ENCODE measurements around the gene LGR5. TPM values are rescaled to one million over a fixed set of nuclear protein-coding genes. Genes with fewer than 3 reads are reported as not detected.

LGR5 gene
- total and polyA plus RNA-seq, 9 of the 15 experiments (the other 6 are each of a cell fraction or from before 2014, with no cell fraction given) = not detected

DNA sequence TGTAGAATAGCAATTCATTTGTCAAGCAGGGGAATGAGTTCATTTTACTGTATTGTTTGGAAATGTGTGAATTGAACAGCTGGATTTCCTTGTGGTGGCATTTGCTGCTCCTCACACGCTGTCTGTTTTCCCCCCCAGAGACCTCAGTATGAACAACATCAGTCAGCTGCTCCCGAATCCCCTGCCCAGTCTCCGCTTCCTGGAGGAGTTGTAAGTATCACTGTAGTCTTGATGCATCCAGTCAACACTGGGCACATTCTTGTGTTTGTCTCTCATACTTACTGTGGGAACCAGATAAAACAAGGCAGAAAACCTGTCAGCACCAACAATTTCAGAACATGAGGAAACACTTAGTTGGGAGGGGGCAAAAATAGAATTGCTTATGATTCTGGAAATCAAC is 64.9 kb downstream of the LGR5 start:
- DNase-seq (ENCODE audit: extremely low read depth in 1 of 4, low spot score in 3 of 4) = no peak
- Histone ChIP-seq H3K9me3 (replicated peaks; ENCODE audit: control insufficient read depth, insufficient read depth, low read depth, low read length) (no peaks in the 10 kb centered on the region), H3K27ac (ENCODE audit: extremely low read depth, low read depth, low read length) (no peak overlapping the region), H3K9me1 (ENCODE audit: control insufficient read depth, insufficient read depth, low read length) (no peaks in the 10 kb centered on the region), H3K79me2 (ENCODE audit: control insufficient read depth, insufficient read depth, low read length) (no peaks in the 10 kb centered on the region), H2AFZ (ENCODE audit: low read depth, low read length) (no peak overlapping the region), H4K20me1 (replicated peaks; ENCODE audit: control insufficient read depth, insufficient read depth, low read length) (no peaks in the 10 kb centered on the region), H3K9ac (ENCODE audit: insufficient read depth in 1 of 2, low read depth in 2 of 2, low read length in 2 of 2) (no peak overlapping the region), H3K36me3 (ENCODE audit: control insufficient read depth, insufficient read depth, low read length) (no peaks in the 10 kb centered on the region), H3K27me3 (ENCODE audit: control insufficient read depth in 2 of 2, insufficient read depth in 2 of 2, low read length in 2 of 2) (0 out of 5 replicates have a peak, but pooled peaks cover 0 to 2% of the 10 kb centered on the region in 2 experiments), H3K4me3 (no peak overlapping the region), H3K4me2 (ENCODE audit: insufficient read depth, low read length) (no peak overlapping the region), H3K4me1 (replicated peaks in 1 of 2; ENCODE audit: control insufficient read depth in 2 of 2, insufficient read depth in 2 of 2, low read length in 2 of 2) (no peaks in the 10 kb centered on the region)
- no peak for FAIRE-seq
- no TSS peak for BruUV-seq (replicated peaks)
- ATAC-seq = no peak
- WGBS (ENCODE audit: insufficient coverage, low coverage, missing lambda C conversion rate) = 4% methylated on average over 3 of the region's 3 CpGs
- ChIA-PET POLR2A (no interaction called here), CTCF (ENCODE audit: low intra/inter-chr PET ratio) (no interaction called here)
- no peak for TF ChIP-seq HNRNPH1 (optimal IDR thresholded peaks at IDR 0.05; ENCODE audit: low read depth, low read length)
- no peak for TF ChIP-seq ZFP1 (CRISPR knock-in tag; IDR thresholded peaks at IDR 0.05)
- TF ChIP-seq NCOR1 (IDR thresholded peaks at IDR 0.05) = no peak
- TF ChIP-seq PPARD (CRISPR knock-in tag; IDR thresholded peaks at IDR 0.05) = no peak
- TF ChIP-seq, protein P1, sequence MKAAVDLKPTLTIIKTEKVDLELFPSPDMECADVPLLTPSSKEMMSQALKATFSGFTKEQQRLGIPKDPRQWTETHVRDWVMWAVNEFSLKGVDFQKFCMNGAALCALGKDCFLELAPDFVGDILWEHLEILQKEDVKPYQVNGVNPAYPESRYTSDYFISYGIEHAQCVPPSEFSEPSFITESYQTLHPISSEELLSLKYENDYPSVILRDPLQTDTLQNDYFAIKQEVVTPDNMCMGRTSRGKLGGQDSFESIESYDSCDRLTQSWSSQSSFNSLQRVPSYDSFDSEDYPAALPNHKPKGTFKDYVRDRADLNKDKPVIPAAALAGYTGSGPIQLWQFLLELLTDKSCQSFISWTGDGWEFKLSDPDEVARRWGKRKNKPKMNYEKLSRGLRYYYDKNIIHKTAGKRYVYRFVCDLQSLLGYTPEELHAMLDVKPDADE (conservative IDR thresholded peaks at IDR 0.05; ENCODE audit: control insufficient read depth, low read depth, low read length) = no peak
- TF ChIP-seq ZNF766 (CRISPR knock-in tag; conservative IDR thresholded peaks at IDR 0.05) = no peak
- TF ChIP-seq ZNF174 (CRISPR knock-in tag; IDR thresholded peaks at IDR 0.05) = no peak
- no peak for TF ChIP-seq SREBF1 (IDR thresholded peaks at IDR 0.05; ENCODE audit: borderline replicate concordance, low read depth, low read length)
- no peak for TF ChIP-seq PTRF (tag; IDR thresholded peaks at IDR 0.05)
- no peak for TF ChIP-seq MCM2 (IDR thresholded peaks at IDR 0.05; ENCODE audit: low read depth)
- no peak for TF ChIP-seq ZNF165 (CRISPR knock-in tag; IDR thresholded peaks at IDR 0.05; ENCODE audit: borderline replicate concordance)
- TF ChIP-seq, protein P2, sequence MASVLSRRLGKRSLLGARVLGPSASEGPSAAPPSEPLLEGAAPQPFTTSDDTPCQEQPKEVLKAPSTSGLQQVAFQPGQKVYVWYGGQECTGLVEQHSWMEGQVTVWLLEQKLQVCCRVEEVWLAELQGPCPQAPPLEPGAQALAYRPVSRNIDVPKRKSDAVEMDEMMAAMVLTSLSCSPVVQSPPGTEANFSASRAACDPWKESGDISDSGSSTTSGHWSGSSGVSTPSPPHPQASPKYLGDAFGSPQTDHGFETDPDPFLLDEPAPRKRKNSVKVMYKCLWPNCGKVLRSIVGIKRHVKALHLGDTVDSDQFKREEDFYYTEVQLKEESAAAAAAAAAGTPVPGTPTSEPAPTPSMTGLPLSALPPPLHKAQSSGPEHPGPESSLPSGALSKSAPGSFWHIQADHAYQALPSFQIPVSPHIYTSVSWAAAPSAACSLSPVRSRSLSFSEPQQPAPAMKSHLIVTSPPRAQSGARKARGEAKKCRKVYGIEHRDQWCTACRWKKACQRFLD (CRISPR knock-in tag; IDR thresholded peaks at IDR 0.05) = no peak
- no peak for TF ChIP-seq TRIM24 (IDR thresholded peaks at IDR 0.05)
- TF ChIP-seq, protein P3, sequence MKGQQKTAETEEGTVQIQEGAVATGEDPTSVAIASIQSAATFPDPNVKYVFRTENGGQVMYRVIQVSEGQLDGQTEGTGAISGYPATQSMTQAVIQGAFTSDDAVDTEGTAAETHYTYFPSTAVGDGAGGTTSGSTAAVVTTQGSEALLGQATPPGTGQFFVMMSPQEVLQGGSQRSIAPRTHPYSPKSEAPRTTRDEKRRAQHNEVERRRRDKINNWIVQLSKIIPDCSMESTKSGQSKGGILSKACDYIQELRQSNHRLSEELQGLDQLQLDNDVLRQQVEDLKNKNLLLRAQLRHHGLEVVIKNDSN (CRISPR knock-in tag; IDR thresholded peaks at IDR 0.05) = no peak
- TF ChIP-seq SRSF7 (optimal IDR thresholded peaks at IDR 0.05; ENCODE audit: low read depth, low read length) = no peak
- no peak for TF ChIP-seq HMG20A (CRISPR knock-in tag; conservative IDR thresholded peaks at IDR 0.05)
- no peak for TF ChIP-seq HMG20B (CRISPR knock-in tag; IDR thresholded peaks at IDR 0.05)
- no peak for TF ChIP-seq ZNF124 (CRISPR knock-in tag; IDR thresholded peaks at IDR 0.05)
- no peak for TF ChIP-seq ZNF3 (CRISPR knock-in tag; IDR thresholded peaks at IDR 0.05)
- intact Hi-C loops (cut with micrococcal nuclease) = no loop called here
- in situ Hi-C loops (cut with MboI) = no loop called here

All from K562 (cell line).